ENCODE measurements around the gene EMILIN2. TPM values are rescaled to one million over a fixed set of nuclear protein-coding genes. Genes with fewer than 3 reads are reported as not detected.

The EMILIN2 gene
- total RNA-seq, 1 donor from 2014 or later: 51.5 TPM

DNA sequence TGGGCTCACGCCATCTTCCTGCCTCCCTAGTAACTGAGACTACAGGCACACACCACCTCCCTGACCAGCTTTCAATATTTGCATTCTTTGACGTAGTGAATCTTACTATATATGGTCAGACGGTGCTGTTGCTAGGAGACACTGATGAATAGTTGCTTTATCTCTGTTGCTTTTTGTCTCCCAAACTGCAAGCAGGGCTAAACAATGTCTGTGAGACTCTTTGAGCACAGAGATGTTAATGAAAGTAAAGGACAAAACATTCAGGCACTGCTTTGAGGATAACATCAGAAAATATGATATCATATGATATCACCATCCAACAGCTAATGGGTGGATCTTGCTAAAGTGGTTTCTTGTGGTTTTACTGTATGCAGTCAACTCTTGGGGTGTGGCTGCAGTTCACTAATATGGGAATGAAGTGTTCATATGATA, 43.0 kb downstream of the EMILIN2 start:
- H3K4me1 ChIP-seq: no peaks in the 10 kb centered on the region
- TF ChIP-seq CTCF (IDR thresholded peaks at IDR 0.05): no peak
- H3K9me3 ChIP-seq: no peaks in the 10 kb centered on the region
- H3K27me3 ChIP-seq (ENCODE audit: low read depth): no peaks in the 10 kb centered on the region
- DNase-seq (no peak), ATAC-seq (no peak)
- no peak overlapping the region for H3K4me3 ChIP-seq
- H3K36me3 ChIP-seq: peaks cover 3% of the 10 kb centered on the region
- intact Hi-C loops (cut with DNase I): no loop called here
- H3K27ac ChIP-seq: no peak overlapping the region

GRCh38 chr18:2890606-2891005, 43.8 kb downstream of the EMILIN2 start:
- peaks cover 3% of the 10 kb centered on the region for H3K36me3 ChIP-seq
- no peak overlapping the region for H3K4me3 ChIP-seq
- no peak overlapping the region for H3K27ac ChIP-seq
- ATAC-seq (no peak), DNase-seq (no peak)
- intact Hi-C loops (cut with DNase I): no loop called here
- no peaks in the 10 kb centered on the region for H3K4me1 ChIP-seq
- H3K27me3 ChIP-seq (ENCODE audit: low read depth): no peaks in the 10 kb centered on the region
- no peaks in the 10 kb centered on the region for H3K9me3 ChIP-seq
- TF ChIP-seq CTCF (IDR thresholded peaks at IDR 0.05): no peak

GRCh38 chr18:2891526-2892431, 45.0 kb downstream of the EMILIN2 start:
- no peak overlapping the region for H3K27ac ChIP-seq
- H3K36me3 ChIP-seq: peaks cover 3% of the 10 kb centered on the region
- H3K4me3 ChIP-seq: no peak overlapping the region
- intact Hi-C loops (cut with DNase I): no loop called here
- H3K9me3 ChIP-seq: no peaks in the 10 kb centered on the region
- no peak for DNase-seq
- TF ChIP-seq CTCF (IDR thresholded peaks at IDR 0.05): no peak
- H3K4me1 ChIP-seq: no peaks in the 10 kb centered on the region
- no peaks in the 10 kb centered on the region for H3K27me3 ChIP-seq (ENCODE audit: low read depth)
- ATAC-seq: no peak

GRCh38 chr18:2893056-2893455, 46.2 kb downstream of the EMILIN2 start:
- Histone ChIP-seq H3K27ac (no peak overlapping the region), H3K4me1 (peaks cover 4% of the 10 kb centered on the region), H3K4me3 (no peak overlapping the region), H3K36me3 (peaks cover 3% of the 10 kb centered on the region), H3K27me3 (ENCODE audit: low read depth) (no peaks in the 10 kb centered on the region), H3K9me3 (no peaks in the 10 kb centered on the region)
- TF ChIP-seq CTCF (IDR thresholded peaks at IDR 0.05): no peak
- DNase-seq (no peak), ATAC-seq (no peak)
- intact Hi-C loops (cut with DNase I): no loop called here

DNA sequence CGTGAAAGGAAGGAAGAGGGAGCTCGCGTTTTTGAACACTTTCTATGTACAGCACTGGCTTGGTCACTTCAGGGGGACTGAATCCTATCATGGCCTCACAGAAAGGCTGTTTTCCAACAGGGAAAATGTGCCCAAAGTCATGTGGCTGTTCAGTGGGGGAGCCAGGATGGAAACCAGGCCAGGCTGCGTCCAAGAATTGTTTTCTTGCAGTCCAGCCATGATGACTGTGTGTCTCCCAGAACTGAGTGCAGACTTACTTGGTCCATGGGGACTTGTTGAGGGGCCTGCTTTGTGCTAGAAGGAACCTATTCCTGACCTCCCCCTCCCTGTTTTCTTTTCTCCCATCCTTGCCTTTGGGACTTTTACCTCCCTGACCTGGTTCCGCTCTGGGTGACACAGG, 46.9 kb downstream of the EMILIN2 start:
- H3K9me3 ChIP-seq: no peaks in the 10 kb centered on the region
- ATAC-seq: no peak
- DNase-seq: no peak
- no peak overlapping the region for H3K4me3 ChIP-seq
- H3K27ac ChIP-seq: no peak overlapping the region
- peaks cover 3% of the 10 kb centered on the region for H3K36me3 ChIP-seq
- H3K27me3 ChIP-seq (ENCODE audit: low read depth): no peaks in the 10 kb centered on the region
- intact Hi-C loops (cut with DNase I): no loop called here
- TF ChIP-seq CTCF (IDR thresholded peaks at IDR 0.05): no peak
- H3K4me1 ChIP-seq: peaks cover 10% of the 10 kb centered on the region
